Activated CD8-positive, alpha-beta memory T cell treated with anti-CD3 and anti-CD28 coated beads, Interleukin-2, amount 50 U/mL, for 4 hours (primary cell): ENCODE results near the gene HACD2.

Source experiments
- DNase-seq: peaks from one replicate; pipeline ENCODE4 v3.0.0-alpha.2; 2020

HACD2 gene

GRCh38 chr3:123568875-123569274 lies 16.0 kb downstream of the HACD2 start:
- DNase-seq: no peak

GRCh38 chr3:123568034-123568433 lies 16.8 kb downstream of the HACD2 start:
- DNase-seq: no peak

GRCh38 chr3:123564056-123564455 lies 20.8 kb downstream of the HACD2 start:
- DNase-seq: no peak

GRCh38 chr3:123562547-123562946 lies 22.3 kb downstream of the HACD2 start:
- DNase-seq: no peak

- DNase-seq: no peak
Measured at GRCh38 chr3:123561188-123561587, 23.7 kb downstream of the HACD2 start.

- DNase-seq: no peak
Measured at GRCh38 chr3:123559040-123559861, 25.6 kb downstream of the HACD2 start.

- no peak for DNase-seq
Measured at GRCh38 chr3:123553536-123553935, 31.3 kb downstream of the HACD2 start.

- DNase-seq: no peak
Measured at GRCh38 chr3:123552768-123553167, 32.1 kb downstream of the HACD2 start.

- DNase-seq: no peak
Measured at GRCh38 chr3:123552095-123552714, 32.6 kb downstream of the HACD2 start.

GRCh38 chr3:123547881-123548519 lies 36.9 kb downstream of the HACD2 start:
- no peak for DNase-seq

GRCh38 chr3:123546133-123546755 lies 38.6 kb downstream of the HACD2 start:
- DNase-seq: no peak

- no peak for DNase-seq
Measured at GRCh38 chr3:123543950-123544349, 40.9 kb downstream of the HACD2 start.

GRCh38 chr3:123540285-123540684 lies 44.6 kb downstream of the HACD2 start:
- no peak for DNase-seq

GRCh38 chr3:123536153-123536895 lies 48.5 kb downstream of the HACD2 start:
- no peak for DNase-seq

- no peak for DNase-seq
Measured at GRCh38 chr3:123535580-123535979, 49.3 kb downstream of the HACD2 start.

- no peak for DNase-seq
Measured at GRCh38 chr3:123534264-123534663, 50.6 kb downstream of the HACD2 start.

- DNase-seq: no peak
Measured at GRCh38 chr3:123533554-123534159, 51.2 kb downstream of the HACD2 start.

GRCh38 chr3:123528130-123528529 lies 56.7 kb downstream of the HACD2 start:
- DNase-seq: no peak

GRCh38 chr3:123527046-123527445 lies 57.8 kb downstream of the HACD2 start:
- DNase-seq: no peak

- no peak for DNase-seq
Measured at GRCh38 chr3:123526474-123526873, 58.4 kb downstream of the HACD2 start.

- no peak for DNase-seq
Measured at GRCh38 chr3:123525433-123525832, 59.4 kb downstream of the HACD2 start.

- no peak for DNase-seq
Measured at GRCh38 chr3:123524981-123525380, 59.9 kb downstream of the HACD2 start.
